CD4-positive, alpha-beta T cell treated with Interleukin-17A for 4 hours (primary cell): Measurements from ENCODE around the gene CYFIP2.
"Not testable (repeated sequence)": the region's sequence is repeated elsewhere in the genome, so short reads cannot be mapped to it uniquely, and the experiment has no call there.

ENCODE experiments used
- DNase-seq: peaks from one replicate; pipeline ENCODE4 v3.0.0-alpha.2; 2020; ENCODE audit warnings: mixed read lengths

The CYFIP2 gene

GRCh38 chr5:157400741-157401495 is 135.0 kb downstream of the CYFIP2 start:
- DNase-seq: no peak

- no peak for DNase-seq
Measured at GRCh38 chr5:157415838-157416237, 149.9 kb downstream of the CYFIP2 start.

- DNase-seq: not testable (repeated sequence)
Measured at GRCh38 chr5:157419521-157419920, 153.6 kb downstream of the CYFIP2 start.

GRCh38 chr5:157429920-157430319 is 164.0 kb downstream of the CYFIP2 start:
- not testable (repeated sequence) for DNase-seq

GRCh38 chr5:157431544-157432200 is 165.7 kb downstream of the CYFIP2 start:
- DNase-seq: peak; percentile 42

- DNase-seq: no peak
Measured at GRCh38 chr5:157434096-157434495, 168.2 kb downstream of the CYFIP2 start.

- no peak for DNase-seq
Measured at GRCh38 chr5:157443041-157443549, 177.2 kb downstream of the CYFIP2 start.

- no peak for DNase-seq
Measured at GRCh38 chr5:157444224-157444623, 178.3 kb downstream of the CYFIP2 start.
